ENCODE data around the gene RAP1A. TPM values are rescaled to one million over a fixed set of nuclear protein-coding genes. Genes with fewer than 3 reads are reported as not detected.

The RAP1A gene
- total RNA-seq, 2 donors from 2014 or later: 97.8 to 138 TPM

- no peak overlapping the region for H3K4me3 Mint-ChIP-seq
- H3K27ac Mint-ChIP-seq: peak overlapping the region; percentile 61 to 76
- H3K36me3 Mint-ChIP-seq: no peaks in the 10 kb centered on the region
- DNase-seq (ENCODE audit: low spot score): no peak
- no peaks in the 10 kb centered on the region for H3K27me3 Mint-ChIP-seq
- peaks cover 47 to 55% of the 10 kb centered on the region in 2 donors for H3K4me1 Mint-ChIP-seq (ENCODE audit: low read depth in 2 of 2)
- no peaks in the 10 kb centered on the region for H3K9me3 Mint-ChIP-seq
- ATAC-seq: no peak
Measured at GRCh38 chr1:111648806-111649205, 29.2 kb downstream of the RAP1A start.

- H3K4me1 Mint-ChIP-seq (ENCODE audit: low read depth in 2 of 2): peaks cover 47 to 56% of the 10 kb centered on the region in 2 donors
- no peak for DNase-seq (ENCODE audit: low spot score)
- peak overlapping the region; percentile 61 to 76 for H3K27ac Mint-ChIP-seq
- no peak overlapping the region for H3K4me3 Mint-ChIP-seq
- H3K9me3 Mint-ChIP-seq: no peaks in the 10 kb centered on the region
- H3K36me3 Mint-ChIP-seq: no peaks in the 10 kb centered on the region
- no peak for ATAC-seq
- H3K27me3 Mint-ChIP-seq: no peaks in the 10 kb centered on the region
Measured at GRCh38 chr1:111649227-111649626, 29.6 kb downstream of the RAP1A start.

DNA sequence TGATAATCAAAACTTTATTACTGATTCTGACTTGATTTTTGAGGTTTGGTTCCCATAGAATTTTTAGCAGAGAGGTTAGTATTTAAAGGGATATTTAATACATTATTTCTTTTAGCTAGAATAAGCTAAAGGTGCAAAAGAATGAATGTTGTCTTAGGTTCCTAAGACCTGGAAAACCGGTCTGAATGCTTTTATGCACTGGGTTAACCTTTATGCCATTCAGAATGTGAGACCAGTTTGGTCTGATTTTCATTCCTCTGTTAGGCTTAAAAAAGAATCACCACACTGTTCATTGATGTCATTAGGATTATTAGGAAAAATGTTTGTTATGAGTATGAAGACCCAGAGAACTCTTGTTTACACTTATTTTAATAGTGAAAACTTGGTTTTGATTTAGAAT, 30.1 kb downstream of the RAP1A start:
- no peaks in the 10 kb centered on the region for H3K36me3 Mint-ChIP-seq
- no peak for ATAC-seq

GRCh38 chr1:111653709-111654108, 34.1 kb downstream of the RAP1A start:
- no peaks in the 10 kb centered on the region for H3K9me3 Mint-ChIP-seq

More for the DNA sequence above, 30.1 kb downstream of the RAP1A start:
- DNase-seq (ENCODE audit: low spot score): no peak
- Mint-ChIP-seq H3K4me3 (no peak overlapping the region), H3K27ac (no peak overlapping the region), H3K9me3 (no peaks in the 10 kb centered on the region), H3K4me1 (ENCODE audit: low read depth in 2 of 2) (peaks cover 45 to 55% of the 10 kb centered on the region in 2 donors), H3K27me3 (no peaks in the 10 kb centered on the region)

GRCh38 chr1:111654839-111655238, 35.2 kb downstream of the RAP1A start:
- H3K9me3 Mint-ChIP-seq: no peaks in the 10 kb centered on the region
- H3K4me3 Mint-ChIP-seq: peak overlapping the region; percentile 9

More at GRCh38 chr1:111653709-111654108, 34.1 kb downstream of the RAP1A start:
- peaks cover 35 to 53% of the 10 kb centered on the region in 2 donors for H3K4me1 Mint-ChIP-seq (ENCODE audit: low read depth in 2 of 2)
- peak overlapping the region; percentile 4 to 23 for H3K27ac Mint-ChIP-seq
- no peaks in the 10 kb centered on the region for H3K36me3 Mint-ChIP-seq
- DNase-seq (ENCODE audit: low spot score) (no peak), ATAC-seq (no peak)
- H3K27me3 Mint-ChIP-seq: no peaks in the 10 kb centered on the region
- H3K4me3 Mint-ChIP-seq: peak overlapping the region; percentile 27

DNA sequence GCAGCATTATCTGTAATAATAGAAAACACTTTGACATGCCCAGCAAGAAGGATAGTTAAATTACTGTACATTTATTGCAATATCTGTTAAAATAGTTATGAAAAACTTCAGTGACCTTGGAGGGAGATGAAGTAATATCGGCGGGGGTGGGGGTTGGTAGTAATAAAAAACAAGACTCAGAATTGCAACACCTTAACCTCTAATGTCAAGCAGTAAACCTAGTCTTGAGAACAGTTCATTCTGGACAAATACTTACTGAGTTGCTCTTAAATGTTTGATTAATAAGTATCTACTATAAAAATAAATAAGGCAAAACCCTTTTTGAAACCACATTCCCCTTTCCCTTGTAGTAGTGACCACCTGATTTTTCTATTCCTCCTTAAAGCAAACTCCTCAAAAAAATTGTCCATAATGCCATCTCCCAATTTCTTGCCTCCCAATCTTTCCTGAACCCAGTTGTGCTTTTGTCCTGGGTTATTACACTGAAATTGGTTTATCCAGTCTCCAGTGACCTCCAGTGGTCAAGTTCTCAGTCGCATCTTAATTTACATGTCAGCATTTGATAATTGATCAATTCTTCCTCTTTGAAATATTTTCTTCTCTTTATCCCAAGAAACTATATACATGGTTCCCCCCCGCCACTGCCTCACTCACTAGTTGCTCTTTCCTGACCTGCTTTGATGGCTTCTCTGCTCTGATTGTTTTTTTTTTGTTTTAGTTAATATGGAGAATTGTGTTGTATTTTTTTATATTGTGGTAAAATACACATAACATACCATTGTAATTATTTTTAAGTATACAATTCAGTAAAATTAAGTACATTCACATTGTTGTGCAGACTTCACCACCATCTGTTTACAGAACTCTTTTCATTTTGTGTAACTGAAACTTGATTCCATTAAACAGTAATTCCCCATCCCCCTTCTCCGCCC, 36.8 kb downstream of the RAP1A start:
- no peaks in the 10 kb centered on the region for H3K27me3 Mint-ChIP-seq
- ATAC-seq (no peak), DNase-seq (ENCODE audit: low spot score) (no peak)
- peak overlapping the region; percentile 7 to 9 for H3K27ac Mint-ChIP-seq
- H3K36me3 Mint-ChIP-seq: no peaks in the 10 kb centered on the region
- no peaks in the 10 kb centered on the region for H3K9me3 Mint-ChIP-seq
- peaks cover 31 to 46% of the 10 kb centered on the region in 2 donors for H3K4me1 Mint-ChIP-seq (ENCODE audit: low read depth in 2 of 2)
- peak overlapping the region; percentile 13 for H3K4me3 Mint-ChIP-seq

More at GRCh38 chr1:111654839-111655238, 35.2 kb downstream of the RAP1A start:
- ATAC-seq (peak in 1 of 2 donors; percentile 75), DNase-seq (ENCODE audit: low spot score) (no peak)
- peak overlapping the region; percentile 23 to 62 for H3K27ac Mint-ChIP-seq
- no peaks in the 10 kb centered on the region for H3K27me3 Mint-ChIP-seq
- H3K4me1 Mint-ChIP-seq (ENCODE audit: low read depth in 2 of 2): peaks cover 33 to 51% of the 10 kb centered on the region in 2 donors
- H3K36me3 Mint-ChIP-seq: no peaks in the 10 kb centered on the region

GRCh38 chr1:111658622-111659021, 39.0 kb downstream of the RAP1A start:
- no peaks in the 10 kb centered on the region for H3K36me3 Mint-ChIP-seq
- no peak overlapping the region for H3K4me3 Mint-ChIP-seq
- H3K27ac Mint-ChIP-seq: peak overlapping the region in 1 of 2 donors; percentile 21
- DNase-seq (ENCODE audit: low spot score): no peak
- peaks cover 29 to 44% of the 10 kb centered on the region in 2 donors for H3K4me1 Mint-ChIP-seq (ENCODE audit: low read depth in 2 of 2)
- no peaks in the 10 kb centered on the region for H3K27me3 Mint-ChIP-seq
- no peaks in the 10 kb centered on the region for H3K9me3 Mint-ChIP-seq
- no peak for ATAC-seq

- DNase-seq (ENCODE audit: low spot score): no peak
- Mint-ChIP-seq H3K36me3 (no peaks in the 10 kb centered on the region), H3K9me3 (no peaks in the 10 kb centered on the region), H3K27me3 (no peaks in the 10 kb centered on the region), H3K4me1 (ENCODE audit: low read depth in 2 of 2) (peaks cover 31 to 42% of the 10 kb centered on the region in 2 donors), H3K27ac (no peak overlapping the region), H3K4me3 (no peak overlapping the region)
- no peak for ATAC-seq
Measured at GRCh38 chr1:111660204-111661150, 40.9 kb downstream of the RAP1A start.

DNA sequence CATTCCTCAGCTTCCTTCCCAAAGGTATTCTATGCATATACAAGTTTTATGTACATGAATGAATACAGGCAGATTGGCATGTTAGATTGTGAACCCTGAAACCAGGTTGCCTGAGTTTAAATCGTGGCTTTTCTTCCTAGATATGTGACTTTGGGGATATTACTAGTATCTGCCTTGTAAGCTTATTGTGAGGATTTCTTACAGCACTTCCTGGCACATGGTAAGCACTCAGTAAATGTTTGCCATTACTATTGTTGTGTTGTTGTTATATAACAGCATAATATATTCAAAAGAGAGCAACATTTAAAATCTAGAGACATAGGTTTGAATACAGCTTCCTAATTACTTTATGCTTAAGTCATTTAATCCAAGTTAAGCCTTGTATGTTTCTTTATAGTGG, 45.1 kb downstream of the RAP1A start:
- no peaks in the 10 kb centered on the region for H3K36me3 Mint-ChIP-seq
- H3K27ac Mint-ChIP-seq: peak overlapping the region; percentile 54 to 69
- no peaks in the 10 kb centered on the region for H3K9me3 Mint-ChIP-seq
- no peaks in the 10 kb centered on the region for H3K27me3 Mint-ChIP-seq
- peak overlapping the region; percentile 55 for H3K4me3 Mint-ChIP-seq
- ATAC-seq: no peak
- H3K4me1 Mint-ChIP-seq (ENCODE audit: low read depth in 2 of 2): peaks cover 35 to 44% of the 10 kb centered on the region in 2 donors
- no peak for DNase-seq (ENCODE audit: low spot score)

DNA sequence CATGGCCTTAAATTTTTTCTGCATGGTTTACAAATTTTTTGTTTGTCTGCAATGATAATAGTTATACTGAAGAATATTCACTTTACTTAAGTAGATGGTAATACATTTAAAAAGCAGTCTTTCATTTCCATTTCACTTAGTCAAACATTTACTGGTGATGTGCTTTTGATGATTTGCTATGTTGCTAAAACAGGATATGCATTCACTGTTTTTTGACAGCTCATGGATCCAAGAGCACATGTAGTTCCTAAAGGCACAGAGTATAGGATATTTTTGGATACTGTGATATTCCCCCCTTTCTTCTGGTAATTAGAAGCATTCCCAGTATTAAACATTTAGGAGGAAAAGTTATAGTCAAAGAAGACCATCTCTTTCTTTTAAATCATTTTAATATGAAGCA, 45.9 kb downstream of the RAP1A start:
- Mint-ChIP-seq H3K27ac (no peak overlapping the region), H3K36me3 (no peaks in the 10 kb centered on the region), H3K27me3 (no peaks in the 10 kb centered on the region), H3K4me3 (no peak overlapping the region), H3K9me3 (no peaks in the 10 kb centered on the region), H3K4me1 (ENCODE audit: low read depth in 2 of 2) (peaks cover 41 to 53% of the 10 kb centered on the region in 2 donors)
- no peak for DNase-seq (ENCODE audit: low spot score)
- no peak for ATAC-seq

DNA sequence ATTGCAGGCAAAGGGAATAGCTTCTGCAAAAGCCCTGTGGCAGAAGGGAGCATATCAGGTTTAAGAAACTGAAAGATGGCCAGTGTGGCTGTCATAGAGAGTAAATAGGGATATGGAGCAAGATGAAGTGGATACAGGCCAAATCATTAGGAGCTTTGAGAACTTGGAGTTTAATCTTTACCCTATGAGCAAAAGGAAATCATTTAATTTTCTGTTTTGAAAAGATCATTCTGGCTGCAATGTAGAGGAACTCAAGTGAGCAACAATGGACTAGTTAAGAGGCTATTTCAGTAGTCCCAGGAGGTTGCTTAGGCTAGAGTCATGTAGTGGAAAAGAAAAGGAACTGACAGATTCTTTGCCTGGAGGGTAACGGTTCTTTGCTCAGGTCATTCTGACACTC, 47.2 kb downstream of the RAP1A start:
- H3K36me3 Mint-ChIP-seq: no peaks in the 10 kb centered on the region
- peaks cover 44 to 62% of the 10 kb centered on the region in 2 donors for H3K4me1 Mint-ChIP-seq (ENCODE audit: low read depth in 2 of 2)
- H3K27ac Mint-ChIP-seq: no peak overlapping the region
- no peak for DNase-seq (ENCODE audit: low spot score)
- no peak for ATAC-seq
- no peaks in the 10 kb centered on the region for H3K27me3 Mint-ChIP-seq
- H3K9me3 Mint-ChIP-seq: no peaks in the 10 kb centered on the region
- no peak overlapping the region for H3K4me3 Mint-ChIP-seq

- Mint-ChIP-seq H3K4me3 (no peak overlapping the region), H3K4me1 (ENCODE audit: low read depth in 2 of 2) (peaks cover 51 to 64% of the 10 kb centered on the region in 2 donors), H3K27me3 (no peaks in the 10 kb centered on the region), H3K36me3 (peaks cover under 1% of the 10 kb centered on the region), H3K27ac (peak overlapping the region; percentile 23 to 52), H3K9me3 (no peaks in the 10 kb centered on the region)
- DNase-seq (ENCODE audit: low spot score): no peak
- ATAC-seq: no peak
Measured at GRCh38 chr1:111669268-111669667, 49.7 kb downstream of the RAP1A start.

- no peaks in the 10 kb centered on the region for H3K27me3 Mint-ChIP-seq
- H3K4me1 Mint-ChIP-seq (ENCODE audit: low read depth in 2 of 2): peaks cover 52 to 65% of the 10 kb centered on the region in 2 donors
- no peak overlapping the region for H3K4me3 Mint-ChIP-seq
- peak overlapping the region in 1 of 2 donors; percentile 44 for H3K27ac Mint-ChIP-seq
- peaks cover 15% of the 10 kb centered on the region for H3K36me3 Mint-ChIP-seq
- no peak for DNase-seq (ENCODE audit: low spot score)
- peaks cover 5% of the 10 kb centered on the region for H3K9me3 Mint-ChIP-seq
- no peak for ATAC-seq
Measured at GRCh38 chr1:111671852-111672251, 52.3 kb downstream of the RAP1A start.
